NCI-H345 treated with DMSO at 0.1 percent for 48 hours (cell line): ENCODE data around the gene MAP3K7CL.

Experiments
- DNase-seq: peaks from one replicate; lab custom pipeline; 2025; ENCODE audit not compliant: unreplicated experiment; lab: John Stamatoyannopoulos, UW

MAP3K7CL gene

GRCh38 chr21:29130270-29130969, at the start of gene MAP3K7CL:
Gene MAP3K7CL (plus strand): TSS chr21:29130644. CDS start chr21:29133345, 2,701 bp downstream.
- DNase-seq: no peak

GRCh38 chr21:29082046-29082815, 48.2 kb upstream of the MAP3K7CL start:
- DNase-seq: no peak

GRCh38 chr21:29083306-29083705, 47.1 kb upstream of the MAP3K7CL start:
- DNase-seq: no peak

GRCh38 chr21:29084372-29084771, 46.1 kb upstream of the MAP3K7CL start:
- no peak for DNase-seq

- no peak for DNase-seq
These were observed 45.2 kb upstream of the MAP3K7CL start for GRCh38 chr21:29085106-29085752.

GRCh38 chr21:29091033-29091432, 39.4 kb upstream of the MAP3K7CL start:
- no peak for DNase-seq

- DNase-seq: no peak
These were observed 38.1 kb upstream of the MAP3K7CL start for GRCh38 chr21:29092102-29092959.

- no peak for DNase-seq
These were observed 34.0 kb upstream of the MAP3K7CL start for GRCh38 chr21:29096218-29097015.

GRCh38 chr21:29098156-29098555, 32.3 kb upstream of the MAP3K7CL start:
- no peak for DNase-seq

- DNase-seq: no peak
These were observed 27.6 kb upstream of the MAP3K7CL start for GRCh38 chr21:29102791-29103257.

- DNase-seq: no peak
These were observed 26.2 kb upstream of the MAP3K7CL start for GRCh38 chr21:29104239-29104708.

GRCh38 chr21:29105218-29105617, 25.2 kb upstream of the MAP3K7CL start:
- DNase-seq: no peak

GRCh38 chr21:29114765-29115500, 15.5 kb upstream of the MAP3K7CL start:
- DNase-seq: no peak

- DNase-seq: no peak
These were observed 14.5 kb upstream of the MAP3K7CL start for GRCh38 chr21:29115899-29116298.

- no peak for DNase-seq
These were observed 13.0 kb upstream of the MAP3K7CL start for GRCh38 chr21:29117372-29117955.

GRCh38 chr21:29121759-29122158, 8.7 kb upstream of the MAP3K7CL start:
- no peak for DNase-seq

GRCh38 chr21:29124645-29125044, 5.8 kb upstream of the MAP3K7CL start:
- DNase-seq: no peak

- DNase-seq: no peak
These were observed 5.3 kb upstream of the MAP3K7CL start for GRCh38 chr21:29125191-29125590.

- DNase-seq: no peak
These were observed 4.5 kb upstream of the MAP3K7CL start for GRCh38 chr21:29125979-29126378.
